ENCODE measurements around the gene SASH1.

DNA sequence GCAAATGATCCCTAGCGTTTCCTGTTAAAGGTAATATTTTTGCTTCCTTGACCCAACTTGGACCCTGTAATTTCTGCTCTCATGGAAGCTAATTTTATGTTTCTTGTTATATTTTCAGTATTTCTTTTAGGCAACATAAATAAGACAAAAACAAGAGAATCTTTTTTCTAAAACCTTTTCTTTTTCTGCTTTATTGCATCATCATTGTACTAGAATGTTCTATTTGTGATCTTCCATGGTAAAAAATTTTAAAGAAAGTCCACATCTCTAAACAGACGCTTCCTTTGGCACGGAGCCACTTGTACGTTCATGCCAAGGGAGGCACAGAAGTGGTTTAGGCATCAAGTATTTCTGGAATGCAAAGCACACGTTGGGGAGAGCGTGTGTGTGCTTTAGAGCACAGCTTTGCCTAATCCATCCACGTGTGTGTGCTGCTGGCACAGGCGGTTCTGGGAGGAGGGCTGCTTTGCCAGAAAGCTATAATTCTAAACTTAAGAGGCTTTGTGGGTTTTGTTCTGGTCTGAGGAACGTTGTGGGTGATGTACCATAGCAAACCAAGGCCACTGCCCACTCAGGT is 98.3 kb downstream of the SASH1 start:
- TF ChIP-seq, protein P1, sequence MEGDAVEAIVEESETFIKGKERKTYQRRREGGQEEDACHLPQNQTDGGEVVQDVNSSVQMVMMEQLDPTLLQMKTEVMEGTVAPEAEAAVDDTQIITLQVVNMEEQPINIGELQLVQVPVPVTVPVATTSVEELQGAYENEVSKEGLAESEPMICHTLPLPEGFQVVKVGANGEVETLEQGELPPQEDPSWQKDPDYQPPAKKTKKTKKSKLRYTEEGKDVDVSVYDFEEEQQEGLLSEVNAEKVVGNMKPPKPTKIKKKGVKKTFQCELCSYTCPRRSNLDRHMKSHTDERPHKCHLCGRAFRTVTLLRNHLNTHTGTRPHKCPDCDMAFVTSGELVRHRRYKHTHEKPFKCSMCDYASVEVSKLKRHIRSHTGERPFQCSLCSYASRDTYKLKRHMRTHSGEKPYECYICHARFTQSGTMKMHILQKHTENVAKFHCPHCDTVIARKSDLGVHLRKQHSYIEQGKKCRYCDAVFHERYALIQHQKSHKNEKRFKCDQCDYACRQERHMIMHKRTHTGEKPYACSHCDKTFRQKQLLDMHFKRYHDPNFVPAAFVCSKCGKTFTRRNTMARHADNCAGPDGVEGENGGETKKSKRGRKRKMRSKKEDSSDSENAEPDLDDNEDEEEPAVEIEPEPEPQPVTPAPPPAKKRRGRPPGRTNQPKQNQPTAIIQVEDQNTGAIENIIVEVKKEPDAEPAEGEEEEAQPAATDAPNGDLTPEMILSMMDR (IDR thresholded peaks at IDR 0.05; ENCODE audit: control extremely low read depth in 1 of 3, insufficient read depth in 1 of 3, low read depth in 1 of 3, low read length in 3 of 3): no peak
- TF ChIP-seq NRF1 (IDR thresholded peaks at IDR 0.05; ENCODE audit: low read depth, low read length) (no peak), MAFK (IDR thresholded peaks at IDR 0.05; ENCODE audit: low read depth, low read length) (no peak), ZNF274 (IDR thresholded peaks at IDR 0.05; ENCODE audit: borderline replicate concordance, extremely low read depth, low read length) (no peak), RFX5 (IDR thresholded peaks at IDR 0.05; ENCODE audit: borderline replicate concordance, low read depth, low read length) (no peak), BCL11A (IDR thresholded peaks at IDR 0.05; ENCODE audit: low read depth in 2 of 2, low read length in 2 of 2) (no peak), FOSL1 (IDR thresholded peaks at IDR 0.05; ENCODE audit: insufficient read depth, low read depth, low read length) (no peak)

All from H1 (cell line).